HG03342 (cell line): ENCODE measurements around the gene ANO7.

ENCODE experiments used
- ATAC-seq: cut with Tn5 transposase; IDR thresholded peaks from one replicate; pipeline ENCODE4 v1.9.1; 2021; ENCODE audit warnings: mild to moderate bottlenecking, moderate library complexity; ENCODE audit not compliant: unreplicated experiment

Gene ANO7

DNA sequence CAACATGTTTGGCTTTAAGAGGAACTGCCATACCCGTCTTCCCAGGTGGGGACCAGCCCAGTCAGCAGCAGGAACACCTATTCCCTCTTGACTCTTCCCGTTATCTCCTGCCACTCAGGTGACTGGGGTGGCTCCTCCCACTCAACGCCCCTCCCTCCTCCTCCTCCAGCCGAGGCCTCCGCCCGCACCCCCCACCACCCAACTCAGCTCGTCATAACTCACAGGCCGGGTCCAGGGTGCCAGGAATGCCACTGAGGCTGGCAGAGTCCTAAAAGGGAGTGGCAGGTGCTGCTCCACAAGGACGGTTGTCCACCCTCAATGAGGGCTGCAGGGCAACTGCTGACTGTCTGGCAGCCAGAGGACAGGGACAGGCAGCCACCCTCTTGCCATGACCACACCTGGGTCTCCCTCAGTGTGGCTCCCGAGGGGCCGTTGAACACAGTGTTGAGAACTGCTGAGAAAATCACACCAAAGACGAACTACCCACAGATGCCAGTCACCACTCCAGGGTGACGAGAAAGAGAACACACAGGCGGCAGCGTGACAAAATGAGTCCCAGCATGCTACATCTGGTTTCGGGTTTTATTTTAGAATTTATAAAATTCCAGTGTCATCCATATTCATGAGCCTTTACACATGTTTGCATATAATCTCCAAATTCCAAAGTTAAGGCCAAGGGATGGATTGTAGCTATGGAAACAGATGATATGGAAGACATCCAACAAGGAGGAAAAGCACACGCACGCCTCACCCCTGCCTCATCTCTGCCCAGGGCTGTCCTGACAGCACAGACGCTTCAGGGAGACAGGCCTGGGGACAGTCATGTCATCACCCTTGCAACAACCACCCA lies 38.5 kb downstream of the ANO7 start:
- ATAC-seq: no peak

DNA sequence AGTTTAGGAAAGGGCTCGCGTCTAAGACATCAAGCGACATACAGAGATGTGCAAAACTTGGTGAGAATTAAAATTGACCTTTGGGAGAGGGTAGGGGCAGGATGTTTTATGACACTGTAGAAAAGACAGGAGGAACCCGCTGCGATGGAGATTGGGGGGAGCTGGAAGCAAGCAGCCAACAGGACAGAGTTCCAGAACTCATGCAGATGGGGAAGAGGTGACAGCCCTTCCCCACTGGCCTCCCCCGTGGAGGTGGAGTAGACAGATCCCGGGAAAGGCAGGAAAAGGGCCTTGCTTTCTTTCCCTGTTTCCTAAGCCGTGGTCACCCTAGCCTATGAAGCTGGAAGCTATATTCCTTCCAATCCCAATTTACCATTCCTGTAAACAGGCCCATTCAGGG lies 39.1 kb downstream of the ANO7 start:
- ATAC-seq: no peak

DNA sequence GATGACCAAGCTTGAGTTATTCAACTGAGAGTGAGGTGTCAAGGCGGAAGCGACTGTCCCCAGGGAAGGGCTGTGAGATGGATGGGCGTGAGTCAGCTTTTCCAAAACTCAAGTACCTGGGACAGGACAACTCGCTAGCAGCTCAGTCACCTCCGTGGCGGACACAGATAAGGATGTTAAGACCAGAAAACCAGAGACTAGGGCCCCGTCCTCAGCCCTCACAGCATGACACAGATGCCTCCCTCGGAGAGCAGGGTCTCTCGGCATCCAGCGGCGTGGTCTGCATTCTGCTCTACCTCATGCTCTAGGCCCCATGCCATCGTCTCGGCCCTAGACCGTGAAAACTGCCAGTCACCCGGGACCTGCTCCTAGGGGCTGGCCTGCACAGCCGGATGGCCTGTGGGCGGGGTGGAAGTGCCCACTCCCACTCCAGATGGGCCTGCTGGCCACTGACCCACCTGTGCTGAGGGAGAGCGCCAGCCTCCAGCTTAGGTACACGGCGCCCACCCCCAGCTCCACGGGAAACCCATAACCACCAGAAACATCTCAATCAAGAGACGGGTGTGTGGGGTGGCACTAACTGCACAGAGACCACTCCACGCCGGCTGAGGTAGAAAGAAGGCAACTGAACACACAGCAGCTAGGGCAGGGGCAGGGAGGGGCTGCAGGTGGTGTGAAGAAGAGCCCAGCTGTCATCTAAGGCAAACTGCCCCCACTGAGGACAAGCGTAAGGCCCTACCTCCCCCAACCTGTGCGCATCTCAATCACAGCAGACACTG lies 39.8 kb downstream of the ANO7 start:
- ATAC-seq: no peak

DNA sequence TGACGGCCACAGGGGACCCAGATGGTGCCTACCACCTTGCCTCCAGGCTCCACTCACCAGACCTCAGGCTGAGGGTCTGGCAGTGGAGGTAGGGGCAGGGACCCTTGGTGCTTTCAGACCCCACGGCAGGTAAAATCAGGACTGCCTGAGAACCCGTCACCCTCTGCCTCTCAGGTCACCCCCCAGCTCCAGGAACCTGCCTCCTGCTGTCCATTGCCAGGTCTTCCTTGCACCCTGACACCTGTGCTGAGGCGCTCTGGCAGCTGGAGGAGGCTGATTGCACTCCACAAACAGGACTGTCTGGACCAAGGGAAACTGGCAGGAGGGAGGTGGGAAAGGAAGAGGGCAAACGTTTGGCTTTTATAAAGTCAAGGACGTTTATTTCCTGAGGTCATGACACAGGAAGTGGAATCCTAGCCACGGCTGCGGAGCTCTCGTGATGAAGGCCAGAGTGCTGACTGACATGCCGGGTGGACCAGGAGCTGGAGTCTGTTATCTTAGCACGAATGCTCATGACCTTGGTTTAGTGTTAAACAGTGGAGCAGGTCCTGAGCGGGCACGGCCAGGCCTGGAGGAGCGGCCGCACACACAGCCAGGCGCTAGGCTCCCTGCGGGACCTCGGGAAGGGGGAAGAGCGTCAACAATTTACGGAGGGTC lies 40.5 kb downstream of the ANO7 start:
- ATAC-seq: no peak

DNA sequence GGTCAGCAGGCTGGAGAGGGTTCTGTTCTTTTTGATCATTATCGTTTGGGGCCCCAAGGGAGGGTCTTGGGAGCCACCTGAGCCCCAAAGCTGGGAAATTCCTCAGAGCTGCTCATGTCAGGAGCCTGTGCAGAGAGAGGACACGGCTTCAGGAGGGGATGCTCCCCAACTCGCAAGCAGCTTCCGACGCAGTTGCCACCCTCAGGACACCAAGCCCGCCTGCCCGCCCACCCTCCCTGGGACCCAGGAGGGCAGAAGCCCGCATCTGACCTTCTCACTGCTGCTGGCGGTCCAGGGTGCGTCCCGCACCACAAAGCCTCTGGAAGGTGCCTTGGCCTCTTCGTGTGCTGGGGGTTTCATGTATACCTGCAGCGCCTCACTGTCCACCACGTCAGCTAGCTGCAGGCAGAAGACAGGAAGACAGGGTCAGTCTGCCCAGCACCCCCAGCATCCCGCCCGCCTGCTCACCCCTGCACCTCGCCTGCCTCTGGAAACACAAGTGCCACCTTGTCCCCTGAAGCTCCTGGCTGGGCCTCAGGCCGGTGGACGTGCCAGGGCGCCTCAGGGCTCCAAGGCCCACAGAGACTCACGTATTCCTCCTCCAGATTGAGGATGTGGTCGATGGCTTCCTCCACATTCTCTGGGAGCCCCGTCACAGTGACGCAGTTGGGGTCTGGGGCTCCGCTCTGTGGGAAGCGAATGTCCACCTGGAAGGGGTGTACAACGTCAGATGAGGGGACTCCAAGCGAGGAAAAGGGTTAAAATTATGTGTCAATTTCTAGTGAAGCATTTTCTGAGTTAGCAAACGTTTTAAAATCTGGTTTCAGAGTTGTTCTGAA lies 41.3 kb downstream of the ANO7 start:
- no peak for ATAC-seq

DNA sequence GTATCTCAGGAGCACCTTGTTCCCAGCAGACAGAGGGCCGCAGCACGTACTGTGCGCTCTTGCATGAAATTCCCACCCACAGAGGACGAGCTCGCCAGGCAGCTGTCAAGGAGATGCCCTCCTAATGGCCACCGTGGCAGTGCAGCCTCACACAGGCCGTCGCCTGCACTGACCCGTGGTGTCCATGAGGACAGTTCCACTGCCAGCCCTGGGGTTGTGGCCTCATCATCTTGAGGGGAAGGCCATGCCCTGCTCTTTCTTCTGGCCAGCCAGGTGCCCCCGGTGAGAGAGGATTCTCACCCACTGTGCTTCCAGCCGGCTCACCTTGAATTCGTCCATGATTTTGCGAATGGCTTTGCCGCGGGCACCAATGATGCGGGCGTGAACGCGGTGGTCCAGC lies 42.0 kb downstream of the ANO7 start:
- ATAC-seq: no peak

DNA sequence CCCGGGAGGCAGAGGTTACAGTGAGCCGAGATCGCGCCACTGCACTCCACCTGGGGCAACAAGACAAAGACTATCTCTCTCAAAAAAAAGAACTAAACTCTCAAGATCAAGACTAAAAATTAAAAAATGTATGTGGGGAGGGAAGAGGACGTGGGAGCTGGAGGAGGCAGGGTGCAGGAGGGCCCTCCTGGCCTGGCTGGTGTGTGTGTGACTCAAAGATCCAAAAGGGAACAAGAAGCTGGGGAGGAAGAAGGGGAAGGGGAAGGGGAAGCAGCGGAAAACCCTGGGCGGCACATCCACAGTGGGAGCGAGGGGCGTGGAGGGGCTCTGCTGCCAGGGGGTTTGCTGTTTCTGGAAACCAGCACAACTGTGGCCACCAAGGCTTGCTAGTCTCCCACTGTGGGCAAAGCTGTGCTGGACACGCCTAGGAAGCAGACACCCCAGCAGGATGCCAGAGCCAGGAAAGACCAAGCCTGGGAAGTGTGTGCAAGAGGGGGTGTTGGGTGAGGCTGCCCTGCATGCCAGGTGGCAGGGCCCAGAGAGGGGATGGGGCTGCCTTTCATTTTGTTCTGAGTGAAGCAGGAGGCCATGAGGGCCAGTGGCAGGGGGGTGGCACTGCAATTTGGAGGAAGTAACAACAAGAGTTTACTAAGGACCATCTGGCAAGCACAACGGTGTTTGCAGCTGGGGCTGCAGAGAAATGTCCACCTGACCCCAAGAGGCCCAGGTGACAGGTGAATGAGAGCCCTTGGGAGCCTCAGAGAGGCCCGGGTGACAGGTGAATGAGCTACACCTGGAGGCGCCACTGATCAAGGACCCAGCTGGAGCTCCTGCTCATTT lies 44.5 kb downstream of the ANO7 start:
- ATAC-seq: no peak

DNA sequence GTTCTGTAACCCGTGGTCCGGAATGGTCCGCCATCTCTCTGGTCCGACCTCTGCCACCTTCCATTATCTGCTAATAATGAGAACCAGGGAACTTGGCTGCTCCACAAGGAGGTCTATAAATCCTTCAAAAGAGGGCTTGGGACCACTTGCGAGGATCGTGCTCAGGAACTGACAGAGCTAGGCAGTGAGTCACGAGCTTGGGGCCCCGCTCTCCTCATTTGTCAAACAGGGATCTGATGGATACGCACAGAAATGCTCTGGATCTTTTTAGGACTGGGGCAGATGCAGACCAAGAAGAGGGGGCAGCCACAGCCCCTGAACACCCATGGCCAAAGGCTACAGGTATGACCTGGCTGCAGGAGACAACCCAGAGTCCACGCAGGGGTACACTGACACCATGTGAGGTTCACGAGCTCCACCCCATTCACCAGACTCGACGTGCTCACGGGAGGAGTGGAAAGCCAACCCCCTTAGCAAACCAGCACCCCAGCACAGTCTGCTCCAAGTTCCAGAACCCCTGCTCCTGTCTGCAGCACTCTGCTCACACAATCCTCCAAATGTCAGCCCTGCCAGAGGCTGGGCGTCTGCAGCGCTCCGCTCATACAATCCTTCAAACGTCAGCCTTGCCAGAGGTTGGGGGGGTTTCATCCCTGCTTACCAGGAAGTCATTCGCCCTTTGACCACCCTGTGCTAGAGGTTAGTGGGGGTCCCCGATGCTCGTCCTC lies 45.8 kb downstream of the ANO7 start:
- no peak for ATAC-seq

DNA sequence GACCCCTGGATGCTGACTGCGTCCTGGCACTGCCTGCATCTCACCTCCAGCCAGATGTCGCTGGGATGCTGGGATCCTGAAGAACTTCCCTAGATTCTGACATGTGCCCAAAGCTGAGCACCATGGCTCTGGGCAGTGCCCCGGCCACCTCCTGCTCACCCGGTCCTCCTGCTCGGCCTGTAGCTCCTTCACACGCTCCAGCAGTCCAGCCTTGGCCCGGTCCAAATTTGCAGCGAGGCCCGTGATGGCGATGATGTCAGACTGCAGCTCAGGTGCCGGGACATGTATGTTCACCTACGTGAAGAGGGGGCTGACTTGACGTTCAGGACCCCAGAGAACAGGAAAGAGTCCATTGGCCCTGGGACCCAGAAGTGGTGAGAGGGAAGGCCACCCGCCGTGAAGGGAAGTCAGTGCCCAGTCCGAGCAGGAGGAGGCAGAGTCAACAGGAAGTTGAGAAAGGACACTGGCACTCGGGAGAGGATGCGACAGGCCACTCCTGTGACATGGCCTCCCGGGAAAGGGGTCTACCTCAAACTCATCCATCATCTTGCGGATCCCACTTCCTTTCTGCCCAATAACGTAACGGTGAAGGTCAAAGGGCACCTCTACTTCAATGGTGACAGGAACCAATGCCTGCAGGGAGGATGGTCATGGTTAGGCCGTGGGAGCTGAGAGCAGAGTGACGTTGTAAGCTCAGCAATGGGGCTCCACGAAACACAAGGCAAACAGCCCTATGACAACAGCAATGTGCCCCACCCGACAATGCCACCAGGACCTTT lies 46.7 kb downstream of the ANO7 start:
- no peak for ATAC-seq

DNA sequence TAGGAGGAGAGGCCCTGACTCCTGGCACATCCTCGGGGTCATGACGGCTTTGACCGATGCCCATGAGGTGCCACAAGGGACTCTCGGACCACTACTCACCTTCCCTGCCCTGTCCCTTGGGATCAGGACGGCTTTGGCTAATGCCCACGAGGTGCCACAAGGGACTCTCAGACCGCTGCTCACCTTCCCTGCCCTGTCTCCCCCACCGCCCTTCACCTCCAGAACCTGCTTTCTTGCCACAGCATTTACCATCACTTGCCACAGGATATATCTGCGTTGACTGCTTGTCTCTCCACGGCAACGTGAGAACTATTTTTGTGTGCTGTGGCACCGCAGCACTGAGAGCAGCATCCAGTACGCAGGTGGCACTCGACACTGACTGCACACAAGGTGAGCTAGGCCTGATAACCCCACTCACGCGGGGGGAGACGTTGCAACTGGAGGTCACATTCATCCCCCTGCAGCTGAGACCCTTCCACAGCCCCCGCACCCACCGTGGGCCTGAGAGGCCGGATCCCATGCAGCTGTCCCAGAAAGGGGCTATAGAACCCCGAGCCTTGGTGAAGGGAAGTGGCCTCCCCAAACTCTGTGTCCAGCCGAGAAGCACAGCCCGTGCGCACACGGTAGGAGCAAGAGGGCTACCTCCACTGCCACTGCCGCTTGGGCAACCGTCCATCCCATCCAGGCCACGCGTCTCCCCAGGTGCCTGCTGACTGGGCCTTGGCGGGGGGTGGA lies 47.5 kb downstream of the ANO7 start:
- ATAC-seq: no peak

DNA sequence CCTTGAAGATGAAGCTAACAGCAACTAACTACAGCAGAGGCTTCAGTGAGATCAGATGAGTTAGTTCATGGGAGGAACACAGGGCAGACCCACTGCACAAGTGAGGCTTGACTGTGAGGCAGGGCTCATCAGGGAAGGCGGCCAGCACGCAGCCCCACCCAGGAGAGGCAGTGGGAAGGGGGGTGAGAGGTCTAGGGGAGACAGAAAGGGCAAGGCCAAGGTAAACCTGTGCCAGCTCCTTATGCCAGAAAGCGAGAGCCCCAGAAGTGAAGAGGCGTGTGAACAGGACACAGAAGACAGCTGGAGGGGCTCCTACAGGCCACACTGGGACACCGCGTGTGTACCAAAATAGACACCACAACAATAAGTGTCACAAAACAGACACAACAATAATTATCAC lies 48.6 kb downstream of the ANO7 start:
- ATAC-seq: no peak

DNA sequence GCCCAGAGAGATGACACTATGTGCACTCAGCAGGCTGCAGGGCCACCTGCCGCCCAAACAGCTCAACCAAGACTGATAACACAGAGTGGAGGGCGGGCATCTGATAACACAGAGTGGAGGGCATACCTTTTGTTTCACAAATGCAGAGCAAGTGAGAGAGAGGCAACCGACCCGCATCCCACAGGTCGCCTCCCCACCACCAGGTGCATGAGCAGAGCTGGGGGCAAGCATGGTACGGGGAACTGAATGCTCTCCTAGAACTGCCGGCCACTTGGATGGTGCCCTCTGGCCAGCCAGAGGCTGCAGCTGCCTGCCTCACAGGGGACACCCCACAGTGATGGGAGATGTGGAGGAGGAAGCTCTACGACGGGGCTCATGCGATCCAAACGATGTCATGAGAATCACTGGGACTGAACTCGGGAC lies 49.5 kb downstream of the ANO7 start:
- ATAC-seq: no peak

DNA sequence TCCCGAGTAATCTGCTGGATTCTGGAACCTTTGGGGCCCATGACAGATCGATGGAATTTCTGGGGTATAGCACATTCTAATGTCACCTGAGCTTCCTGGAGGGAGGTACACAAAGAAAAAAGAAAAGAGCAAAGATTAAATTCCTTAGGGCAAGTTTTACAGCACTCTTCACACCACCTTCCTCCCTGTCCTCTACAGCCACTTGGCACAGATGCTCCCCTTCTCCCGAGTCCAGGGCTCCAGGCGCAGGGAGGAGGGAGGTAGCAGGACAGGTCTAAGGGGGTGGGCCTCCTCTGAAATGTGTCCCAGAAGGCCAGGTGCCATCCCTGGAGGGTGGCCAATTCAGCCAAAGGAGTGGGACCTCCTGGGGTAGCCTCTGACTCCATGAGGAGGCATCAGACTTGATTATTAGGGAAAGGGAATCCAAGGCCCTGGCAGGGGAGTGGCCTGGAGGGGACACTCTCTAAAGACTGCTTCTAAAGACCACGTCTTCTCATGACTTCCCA lies 50.3 kb downstream of the ANO7 start:
- ATAC-seq: no peak

DNA sequence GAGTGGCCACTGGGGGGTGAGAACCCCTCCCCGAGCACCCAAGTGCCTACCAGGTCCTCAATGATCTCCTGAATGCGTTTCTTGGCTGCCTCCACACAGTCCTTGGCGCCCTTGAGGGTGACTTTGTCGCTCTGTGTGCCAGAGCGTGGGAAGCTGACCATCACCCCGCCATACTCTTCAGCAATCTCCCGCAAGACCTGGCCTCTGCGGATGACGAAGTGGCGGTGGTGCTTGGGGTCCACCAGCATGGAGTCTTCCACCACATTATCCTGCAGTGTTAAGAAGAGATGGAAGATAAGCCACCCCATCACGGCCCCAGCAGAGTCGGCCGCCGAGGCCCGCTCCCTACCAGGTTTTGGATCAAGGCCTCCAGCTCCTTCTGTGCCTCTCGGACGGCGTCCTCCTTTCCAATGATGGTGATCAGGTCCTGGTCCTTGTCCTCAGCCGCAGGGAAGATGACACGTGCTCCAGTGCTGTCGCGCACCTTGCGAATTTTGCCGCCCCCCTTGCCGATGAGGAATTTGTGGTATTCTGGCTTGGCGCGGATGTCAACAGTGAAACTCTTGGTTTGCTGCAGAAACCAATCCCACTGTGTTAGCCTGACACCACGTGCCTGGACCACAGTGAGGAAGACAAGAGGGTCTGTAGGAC lies 51.2 kb downstream of the ANO7 start:
- ATAC-seq: no peak

DNA sequence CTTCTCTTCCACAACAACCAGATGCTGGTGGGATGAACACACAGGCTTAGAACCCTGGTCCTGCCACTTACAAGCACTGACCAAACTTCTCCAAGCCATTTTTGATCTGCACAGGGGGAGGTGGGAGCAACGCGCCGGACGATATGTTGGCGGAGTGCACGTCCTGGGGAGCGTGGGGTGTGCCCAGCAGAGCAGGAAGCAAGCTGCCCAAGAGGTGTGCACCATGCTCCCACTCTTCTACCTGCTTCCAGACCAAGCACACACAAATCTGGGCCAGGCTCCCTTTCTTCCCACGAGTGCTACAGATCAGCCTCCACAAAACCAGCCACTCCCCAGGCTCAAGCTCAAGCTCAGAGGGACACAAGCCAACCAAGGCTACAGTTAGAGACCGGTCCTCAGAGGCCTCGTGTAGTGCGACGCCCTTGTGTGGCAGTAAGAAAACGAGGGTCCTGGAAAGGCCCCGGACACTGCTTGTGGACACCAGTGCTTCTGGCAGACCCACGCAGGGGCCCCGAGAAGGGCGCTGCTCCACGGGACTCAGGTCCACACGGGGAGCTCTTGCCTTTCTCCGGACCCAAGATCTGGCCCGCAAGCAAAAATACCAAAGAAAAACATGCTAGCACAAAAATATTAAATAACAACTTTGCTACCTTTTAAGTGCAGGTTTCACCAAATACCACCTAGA lies 52.0 kb downstream of the ANO7 start:
- ATAC-seq: no peak

DNA sequence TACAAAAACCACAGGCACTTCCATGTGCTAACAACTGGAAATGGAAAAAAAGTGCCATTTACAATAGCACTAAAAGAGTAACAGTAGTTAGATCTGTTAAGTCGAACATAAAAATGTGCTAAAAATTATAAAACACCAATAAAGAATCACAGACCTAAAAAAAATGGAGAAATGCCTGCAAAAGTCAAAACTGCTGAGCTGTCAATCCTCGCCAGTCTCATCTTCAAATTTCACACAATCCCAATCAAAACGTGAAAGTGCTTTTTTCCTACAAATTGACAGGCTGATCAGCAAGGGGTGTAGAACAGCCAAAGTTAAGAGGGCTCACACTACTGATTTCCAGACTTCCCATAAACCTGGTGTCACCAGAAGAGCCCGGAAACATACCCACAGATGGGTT lies 53.2 kb downstream of the ANO7 start:
- ATAC-seq: no peak

DNA sequence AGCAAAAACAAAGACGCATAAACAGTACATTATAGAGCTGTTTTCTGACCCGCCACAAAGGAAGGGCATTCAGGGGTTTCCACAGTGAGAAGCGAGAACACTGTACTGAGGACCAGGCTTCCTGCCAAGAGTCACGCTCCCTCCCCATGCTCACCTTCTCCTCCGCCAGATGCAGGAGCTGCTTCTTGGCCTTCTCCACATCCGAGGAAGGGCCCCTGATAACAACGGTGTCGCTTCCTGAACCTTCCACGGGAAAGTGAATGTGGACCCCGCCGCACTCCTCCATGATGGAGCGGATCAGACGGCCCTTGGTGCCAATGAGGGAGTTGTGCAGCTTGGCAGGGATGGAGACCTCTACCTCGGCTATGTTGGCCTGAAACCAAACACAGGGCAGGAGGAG lies 53.8 kb downstream of the ANO7 start:
- ATAC-seq: no peak
